NAMALWA (cell line): ENCODE results near the gene BIRC5.
"Not testable (repeated sequence)": the region's sequence is repeated elsewhere in the genome, so short reads cannot be mapped to it uniquely, and the experiment has no call there.

Source experiments
- DNase-seq: peaks from one replicate; pipeline ENCODE4 v3.0.0-alpha.2; 2015; ENCODE audit warnings: low spot score

The BIRC5 gene

DNA sequence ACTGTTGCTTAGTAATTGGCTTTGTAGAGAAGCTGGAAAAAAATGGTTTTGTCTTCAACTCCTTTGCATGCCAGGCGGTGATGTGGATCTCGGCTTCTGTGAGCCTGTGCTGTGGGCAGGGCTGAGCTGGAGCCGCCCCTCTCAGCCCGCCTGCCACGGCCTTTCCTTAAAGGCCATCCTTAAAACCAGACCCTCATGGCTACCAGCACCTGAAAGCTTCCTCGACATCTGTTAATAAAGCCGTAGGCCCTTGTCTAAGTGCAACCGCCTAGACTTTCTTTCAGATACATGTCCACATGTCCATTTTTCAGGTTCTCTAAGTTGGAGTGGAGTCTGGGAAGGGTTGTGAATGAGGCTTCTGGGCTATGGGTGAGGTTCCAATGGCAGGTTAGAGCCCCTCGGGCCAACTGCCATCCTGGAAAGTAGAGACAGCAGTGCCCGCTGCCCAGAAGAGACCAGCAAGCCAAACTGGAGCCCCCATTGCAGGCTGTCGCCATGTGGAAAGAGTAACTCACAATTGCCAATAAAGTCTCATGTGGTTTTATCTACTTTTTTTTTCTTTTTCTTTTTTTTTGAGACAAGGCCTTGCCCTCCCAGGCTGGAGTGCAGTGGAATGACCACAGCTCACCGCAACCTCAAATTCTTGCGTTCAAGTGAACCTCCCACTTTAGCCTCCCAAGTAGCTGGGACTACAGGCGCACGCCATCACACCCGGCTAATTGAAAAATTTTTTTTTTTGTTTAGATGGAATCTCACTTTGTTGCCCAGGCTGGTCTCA is 11.2 kb downstream of the BIRC5 start:
- DNase-seq, result no peak

- DNase-seq, result no peak
These were observed 12.2 kb downstream of the BIRC5 start for GRCh38 chr17:78226055-78226758.

DNA sequence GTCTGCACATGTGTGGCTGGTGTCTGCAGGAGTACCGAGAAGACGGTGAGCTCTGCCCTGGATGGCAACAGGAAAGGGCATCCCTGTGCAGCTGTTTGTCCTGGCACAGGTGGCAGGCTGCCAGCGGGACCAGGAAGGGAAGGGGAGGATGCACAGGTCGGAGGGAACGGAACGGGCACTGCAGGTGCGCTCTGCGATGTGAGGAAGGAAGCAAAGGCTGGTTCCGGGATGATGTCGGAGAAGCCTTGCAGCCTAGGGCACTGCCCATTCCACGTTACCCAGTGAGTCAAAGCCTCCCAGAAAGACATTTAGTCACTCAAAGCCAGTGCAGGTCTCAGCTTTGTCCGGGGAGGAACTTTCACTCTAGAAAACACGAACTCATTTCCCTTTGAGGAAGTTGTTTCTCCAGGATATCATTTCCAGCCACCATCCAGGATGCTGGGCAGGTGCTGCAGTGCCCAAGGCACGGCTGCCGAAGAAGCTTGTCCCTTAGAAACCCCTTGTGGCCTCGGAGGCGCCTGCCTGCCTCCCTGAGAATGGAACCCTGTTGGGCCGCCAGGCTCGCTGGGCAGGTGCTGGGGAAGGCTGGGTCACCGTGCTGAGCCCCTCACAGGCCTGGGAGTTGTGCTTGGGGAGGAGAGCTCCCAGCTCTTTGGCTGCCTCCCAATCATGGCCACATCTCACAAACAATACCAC is 12.9 kb downstream of the BIRC5 start:
- DNase-seq, result no peak

DNA sequence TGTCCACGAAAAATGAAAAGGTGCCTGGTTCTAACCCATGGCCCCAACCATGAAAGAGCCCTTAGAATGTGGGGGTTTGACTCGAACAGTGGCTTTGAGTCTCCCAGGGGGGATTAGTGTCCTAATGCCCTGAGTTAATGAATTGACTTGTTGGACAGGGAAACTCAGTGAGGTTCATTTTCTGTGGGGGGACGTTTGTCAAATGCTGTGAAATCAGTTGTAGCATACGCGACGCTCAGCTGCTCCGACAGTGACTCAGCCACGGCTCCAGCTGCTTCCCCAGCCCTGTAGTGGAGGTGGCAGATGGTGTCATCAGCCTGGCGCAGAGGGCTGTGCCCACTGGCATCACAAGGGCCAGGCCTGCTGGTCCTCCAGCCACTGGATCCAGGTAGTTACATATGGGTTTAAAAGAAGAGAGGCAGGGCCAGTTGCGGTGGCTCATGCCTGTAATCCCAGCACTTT is 13.4 kb downstream of the BIRC5 start:
- no peak for DNase-seq

- DNase-seq, result no peak
These were observed 14.1 kb downstream of the BIRC5 start for GRCh38 chr17:78228176-78228575.

DNA sequence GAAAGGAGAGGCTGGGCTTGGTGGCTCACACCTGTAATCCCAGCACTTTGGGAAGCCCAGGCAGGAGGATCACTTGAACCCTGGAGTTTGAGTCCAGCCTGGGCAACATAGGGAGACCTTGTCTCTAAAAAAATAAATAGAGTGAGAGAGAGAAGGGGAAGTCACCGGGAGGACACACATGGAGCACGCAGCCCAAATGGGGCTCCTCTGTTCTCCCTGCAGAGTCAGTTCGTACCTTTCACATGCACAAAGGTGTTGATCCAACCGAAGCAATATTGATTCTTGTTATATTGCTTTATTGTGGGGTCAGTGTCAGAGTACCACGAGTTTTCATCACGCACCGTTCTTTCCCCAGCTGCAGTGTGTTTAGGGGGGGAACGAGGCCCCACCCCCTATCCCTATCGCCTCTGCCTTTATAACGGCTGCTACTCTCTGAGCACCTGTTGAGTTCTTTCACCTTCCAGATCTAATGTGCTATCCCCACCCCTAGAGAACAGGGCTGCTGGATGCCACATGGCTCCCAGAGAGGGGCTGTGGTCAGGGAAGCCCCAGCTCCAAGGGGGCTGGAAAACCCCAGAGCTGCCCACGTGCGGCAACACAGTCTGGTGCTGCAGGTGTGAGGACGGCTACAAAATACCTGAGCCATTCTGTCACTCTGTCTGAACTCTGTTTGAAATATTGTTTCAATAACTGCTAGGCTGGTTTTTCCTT is 16.4 kb downstream of the BIRC5 start:
- DNase-seq, result no peak

DNA sequence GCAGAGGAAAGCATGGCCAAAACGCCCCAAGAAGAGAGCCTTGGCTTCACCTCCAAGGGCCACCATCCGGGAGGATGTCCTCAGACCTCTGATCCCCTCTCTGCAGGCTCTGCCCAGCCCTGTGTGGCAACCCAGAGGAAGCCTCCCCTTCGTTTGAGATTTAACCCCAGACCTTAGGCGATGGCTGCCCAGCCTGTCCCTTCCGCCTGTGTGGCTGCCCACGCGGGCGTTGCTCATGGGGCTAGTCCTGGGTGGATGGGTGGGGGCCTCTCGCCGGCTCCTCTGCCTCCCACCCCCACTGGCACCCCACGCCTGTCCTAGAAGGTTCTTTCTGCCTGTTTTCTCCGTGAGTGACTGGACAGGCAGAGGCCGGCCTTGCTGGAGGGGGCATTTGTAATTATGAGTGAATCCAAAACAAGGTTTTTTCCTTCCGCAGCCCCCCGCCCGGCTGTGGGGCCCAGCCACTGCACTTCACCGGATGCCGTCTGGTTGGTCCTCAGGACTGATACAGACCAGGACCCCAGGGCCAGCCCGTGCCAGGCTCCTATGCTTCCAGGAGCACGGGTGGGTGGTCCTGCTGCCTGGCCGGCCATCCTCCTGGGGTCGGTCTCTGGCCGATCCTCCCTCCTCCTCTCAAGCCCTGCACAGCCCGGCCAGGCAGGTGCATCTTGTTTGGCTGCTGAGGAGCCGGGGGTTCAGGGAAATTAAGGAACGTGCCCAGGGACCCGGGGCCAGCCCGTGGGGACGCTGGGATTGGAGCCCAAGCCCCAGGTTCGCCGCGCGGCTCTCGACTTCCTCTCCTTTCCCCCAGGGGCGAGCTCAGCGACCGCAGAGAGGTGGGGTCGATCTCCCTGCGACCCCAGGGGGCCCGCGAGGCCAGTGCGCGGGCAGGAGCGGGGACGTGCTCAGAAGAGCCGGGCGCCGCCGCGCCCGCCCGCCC is 17.2 kb downstream of the BIRC5 start, which contains the start of gene TMEM235:
TMEM235 (plus strand) TSS at position 636 of the 940 bp plus-strand sequence. CDS start 393 bp downstream, outside the sequence.
- no peak for DNase-seq

GRCh38 chr17:78231991-78232858 is 18.2 kb downstream of the BIRC5 start:
- DNase-seq, result no peak

GRCh38 chr17:78232859-78233173 is 18.8 kb downstream of the BIRC5 start:
- no peak for DNase-seq

DNA sequence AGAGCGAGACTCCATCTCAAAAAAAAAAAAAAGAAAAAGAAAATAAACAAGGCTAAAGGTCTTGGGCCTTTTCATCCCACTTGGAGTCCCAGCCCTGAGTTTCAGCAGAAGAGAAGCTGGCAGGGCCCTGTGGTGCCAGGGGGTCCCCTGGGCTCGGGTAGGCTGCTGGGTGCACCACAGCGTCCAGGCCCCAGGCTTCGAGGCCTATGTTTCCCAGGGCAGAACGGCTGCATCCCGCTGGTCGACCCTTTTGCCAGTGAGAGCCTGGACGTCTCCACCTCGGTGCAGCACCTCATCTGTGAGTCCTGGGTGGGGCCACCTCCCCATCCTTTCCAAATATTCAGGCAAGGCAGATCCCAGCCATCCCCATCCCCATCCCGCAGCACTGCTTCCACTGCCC is 19.6 kb downstream of the BIRC5 start:
- DNase-seq, result no peak

DNA sequence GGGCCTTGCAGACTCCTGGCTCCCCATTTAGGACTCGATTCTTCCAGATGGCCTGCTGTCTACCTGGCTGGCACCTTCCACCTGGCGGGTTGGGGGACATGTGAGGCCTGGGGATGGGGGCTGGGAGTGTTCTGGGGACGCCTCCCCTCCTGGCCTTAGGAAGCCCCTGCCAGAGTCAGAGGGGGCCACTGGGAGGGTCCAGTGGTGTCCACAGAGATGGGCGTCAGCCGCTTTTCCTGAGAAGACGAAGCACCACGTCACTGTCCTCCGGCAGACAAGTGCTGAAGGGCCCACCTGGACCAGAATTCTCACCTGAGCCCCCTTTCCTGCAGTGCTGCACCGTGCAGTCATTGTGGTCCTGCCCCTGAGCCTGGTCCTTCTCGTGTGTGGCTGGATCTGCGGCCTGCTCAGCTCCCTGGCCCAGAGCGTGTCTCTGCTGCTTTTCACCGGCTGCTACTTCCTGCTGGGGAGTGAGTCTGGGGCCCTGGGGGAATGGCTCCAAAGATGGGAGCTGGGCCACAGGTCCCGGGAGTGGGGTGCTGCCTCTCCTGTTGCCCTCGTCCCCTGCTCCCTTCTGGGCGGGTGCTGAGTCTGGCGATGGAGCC is 20.3 kb downstream of the BIRC5 start:
- DNase-seq, result no peak

DNA sequence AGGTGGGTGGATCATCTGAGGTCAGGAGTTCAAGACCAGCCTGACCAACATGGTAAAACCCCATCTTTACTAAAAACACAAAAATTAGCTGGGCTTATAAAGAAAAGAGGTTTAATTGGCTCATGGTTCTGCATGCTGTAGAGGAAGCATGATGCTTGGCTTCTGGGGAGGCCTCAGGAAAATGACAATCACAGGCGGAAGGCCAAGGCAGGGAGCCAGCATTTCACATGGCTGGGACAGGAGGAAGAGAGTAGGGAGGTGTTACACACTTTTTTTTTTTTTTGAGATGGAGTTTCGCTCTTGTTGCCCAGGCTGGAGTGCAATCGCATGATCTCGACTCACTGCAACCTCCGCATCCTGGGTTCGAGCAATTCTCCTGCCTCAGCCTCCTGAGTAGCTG is 21.0 kb downstream of the BIRC5 start:
- DNase-seq, result not testable (repeated sequence)

DNA sequence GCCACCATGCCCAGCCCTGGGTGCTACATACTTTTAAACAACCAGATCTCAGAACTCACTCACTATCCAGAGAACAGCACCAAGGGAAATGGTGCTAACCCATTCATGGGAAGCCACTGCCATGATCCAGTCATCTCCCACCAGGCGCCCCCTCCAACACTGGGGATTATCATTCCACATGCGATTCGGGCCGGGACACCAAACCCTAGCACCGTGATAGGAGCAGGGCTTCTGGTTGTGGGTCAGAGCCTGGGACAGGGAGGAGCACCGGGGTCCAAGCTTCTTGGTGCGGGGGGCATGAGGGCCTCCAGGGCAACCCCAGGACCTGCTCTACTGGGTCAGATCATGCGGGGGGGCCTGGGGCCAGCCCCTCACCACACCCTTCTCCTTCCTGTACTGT is 21.8 kb downstream of the BIRC5 start:
- DNase-seq, result no peak

DNA sequence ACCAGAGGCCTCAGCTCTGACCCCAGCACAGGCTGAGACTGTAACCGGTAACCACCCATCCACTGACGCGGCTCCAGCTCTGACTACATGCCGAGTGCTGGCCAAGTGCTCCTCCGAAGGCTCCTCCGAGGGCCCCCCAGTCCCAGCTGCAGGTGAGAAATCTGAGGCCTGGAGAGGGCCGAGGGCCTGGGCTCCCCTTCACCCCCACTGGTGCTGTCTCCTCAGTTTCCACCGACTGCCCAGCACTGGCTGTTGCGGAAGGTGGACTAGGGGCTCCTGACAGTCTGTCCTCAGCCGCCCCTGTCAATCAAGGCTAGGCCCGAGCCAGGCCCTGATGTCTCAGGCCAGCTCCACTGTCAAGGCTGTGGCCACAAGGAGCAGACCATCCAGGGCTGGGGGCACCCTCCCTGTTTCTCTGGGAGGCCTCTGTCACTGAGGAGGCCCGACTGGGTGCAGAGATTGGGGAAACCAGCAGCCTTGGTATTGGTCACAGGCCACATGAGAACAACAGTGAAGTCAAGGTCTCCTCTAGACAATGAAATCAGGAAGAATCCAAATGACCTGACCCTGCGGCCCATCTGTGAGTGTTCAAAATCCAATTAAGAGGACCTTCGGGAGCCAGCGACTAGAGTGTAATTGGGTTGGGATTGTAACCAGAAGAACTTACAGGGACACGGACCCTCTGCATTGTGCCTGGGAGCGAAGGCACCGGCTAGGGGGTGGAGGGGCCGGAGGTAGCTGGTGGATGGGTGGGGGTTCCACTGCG is 22.5 kb downstream of the BIRC5 start:
- DNase-seq, result no peak

DNA sequence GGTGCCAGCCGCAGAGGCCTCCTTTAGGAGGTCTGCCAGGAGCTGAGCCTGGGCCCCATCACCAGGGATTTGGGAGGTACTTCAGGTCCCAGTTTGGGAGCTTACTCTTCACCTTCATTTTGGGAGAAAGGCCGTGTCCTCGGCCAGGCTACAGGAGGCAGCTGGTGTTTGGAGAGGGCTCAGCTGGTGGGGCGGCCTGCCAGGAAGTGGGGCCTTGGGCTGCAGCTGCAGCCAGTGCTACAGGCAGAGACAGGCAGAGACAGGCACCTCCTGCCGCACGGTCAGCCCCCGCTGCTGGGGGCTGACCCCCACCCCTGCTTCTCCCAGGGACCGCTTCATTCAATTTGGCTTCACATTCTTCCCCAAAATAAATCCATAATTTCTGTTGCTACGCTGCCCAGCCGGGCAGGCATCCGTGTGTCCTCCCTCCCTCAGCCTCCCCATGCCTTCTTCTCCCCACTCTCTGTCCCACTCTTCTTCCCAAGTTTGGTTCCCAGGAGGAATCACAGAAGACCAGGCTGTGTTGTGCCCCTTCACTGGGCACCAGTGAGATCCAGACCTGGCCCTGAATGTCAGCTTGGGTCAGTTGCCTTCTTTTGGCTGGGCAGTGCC is 23.5 kb downstream of the BIRC5 start:
- DNase-seq, result peak; percentile 55

GRCh38 chr17:78238823-78239488 is 24.9 kb downstream of the BIRC5 start:
- peak; percentile 68 for DNase-seq

GRCh38 chr17:78239489-78239931 is 25.5 kb downstream of the BIRC5 start:
- DNase-seq, result peak; percentile 82
